Liver (tissue), 9 donors: ENCODE results near the gene TACC3. TPM values are rescaled to one million over a fixed set of nuclear protein-coding genes. Genes with fewer than 3 reads are reported as not detected.

Source experiments
- DNase-seq: peaks from one replicate; pipeline ENCODE4 v3.0.0-alpha.2; 2017; ENCODE audit warnings: low spot score
- H3K27ac ChIP-seq, 2 donors: one replicate each; pipeline ENCODE4 v1.7.0; 2013; ENCODE audit warnings: inconsistent platforms in 2 of 2, low read length in 2 of 2, control low read depth in 1 of 2, low read depth in 1 of 2, mild to moderate bottlenecking in 1 of 2
- H3K27me3 ChIP-seq, 4 donors: one replicate each; pipeline versions ENCODE4 v1.6.1 to v1.7.0; 2013; ENCODE audit warnings: low read length in 3 of 4, inconsistent platforms in 1 of 4, mild to moderate bottlenecking in 1 of 4, moderate library complexity in 1 of 4; ENCODE audit not compliant: control insufficient read depth in 4 of 4, insufficient read depth in 4 of 4
- H3K36me3 ChIP-seq, 4 donors: one replicate each; pipeline versions ENCODE4 v1.6.1 to v1.7.0; 2013; ENCODE audit warnings: low read length in 3 of 4, mild to moderate bottlenecking in 3 of 4, low read depth in 1 of 4, moderate library complexity in 1 of 4; ENCODE audit not compliant: control insufficient read depth in 4 of 4, insufficient read depth in 3 of 4
- H3K4me1 ChIP-seq, 4 donors: one replicate each; pipeline versions ENCODE4 v1.6.1 to v1.7.0; 2013; ENCODE audit warnings: low read length in 3 of 4, mild to moderate bottlenecking in 3 of 4, moderate library complexity in 1 of 4; ENCODE audit not compliant: control insufficient read depth in 4 of 4, insufficient read depth in 4 of 4
- H3K4me3 ChIP-seq, 3 donors: one replicate each; pipeline versions ENCODE4 v1.6.1 to v1.7.0; 2013; ENCODE audit warnings: low read length in 3 of 3, control low read depth in 1 of 3, low read depth in 1 of 3, mild to moderate bottlenecking in 1 of 3
- H3K9ac ChIP-seq, 2 donors: one replicate each; pipeline ENCODE4 v1.7.0; 2013; ENCODE audit warnings: low read length in 2 of 2, mild to moderate bottlenecking in 2 of 2, moderate library complexity in 2 of 2, control low read depth in 1 of 2, low read depth in 1 of 2
- H3K9me3 ChIP-seq, 4 donors: one replicate each; pipeline versions ENCODE4 v1.6.1 to v1.7.0; 2013; ENCODE audit warnings: low read length in 3 of 4; ENCODE audit not compliant: control insufficient read depth in 4 of 4
- EGR1 ChIP-seq, 2 donors: IDR thresholded peaks; 2 replicates each; pipeline ENCODE4 v1.6.1; 2016 to 2018; ENCODE audit warnings: antibody characterized with exemption in 2 of 2, low read depth in 2 of 2
- FOXA1 ChIP-seq: IDR thresholded peaks from 2 replicates; pipeline ENCODE4 v1.6.1; 2016; ENCODE audit warnings: antibody characterized with exemption
- FOXA2 ChIP-seq: IDR thresholded peaks from 2 replicates; pipeline ENCODE4 v1.6.1; 2016; ENCODE audit warnings: antibody characterized with exemption
- GABPA ChIP-seq, 2 donors: IDR thresholded peaks in 1 of 2; conservative IDR thresholded peaks in 1 of 2; 2 replicates each; pipeline ENCODE4 v1.6.1; 2016; ENCODE audit warnings: antibody characterized with exemption in 2 of 2, mild to moderate bottlenecking in 1 of 2, moderate library complexity in 1 of 2
- HNF4A ChIP-seq, 2 donors: conservative IDR thresholded peaks; 2 replicates each; pipeline ENCODE4 v1.6.1; 2016; ENCODE audit warnings: antibody characterized with exemption in 2 of 2, mild to moderate bottlenecking in 2 of 2
- RAD21 ChIP-seq, 2 donors: IDR thresholded peaks; 2 replicates each; pipeline ENCODE4 v1.6.1; 2016; ENCODE audit warnings: antibody characterized with exemption in 2 of 2, mild to moderate bottlenecking in 2 of 2
- RXRA ChIP-seq, 2 donors: IDR thresholded peaks; 2 replicates each; pipeline ENCODE4 v1.6.1; 2017 to 2018; ENCODE audit warnings: antibody characterized with exemption in 2 of 2, mild to moderate bottlenecking in 1 of 2
- SP1 ChIP-seq: IDR thresholded peaks from 2 replicates; pipeline ENCODE4 v1.6.1; 2018; ENCODE audit warnings: antibody characterized with exemption, mild to moderate bottlenecking
- TAF1 ChIP-seq: conservative IDR thresholded peaks from 2 replicates; pipeline ENCODE4 v1.6.1; 2016; ENCODE audit warnings: antibody characterized with exemption, mild to moderate bottlenecking
- YY1 ChIP-seq: IDR thresholded peaks from 2 replicates; pipeline ENCODE4 v1.6.1; 2016; ENCODE audit warnings: antibody characterized with exemption, mild to moderate bottlenecking
- WGBS: extraction: QIAGEN DNeasy Blood & Tissue Kit; methylation state at CpG from one replicate; pipeline ENCODE4 v1.1.7; 2013; 5-methylcytosine and 5-hydroxymethylcytosine counted together
- polyA plus RNA-seq, 2 donors: library from polyadenylated mRNA; stranded (reverse) in 1 of 2; unstranded in 1 of 2; fragments of 200-250 nt in 1 of 2; fragments of >200 nt in 1 of 2; fragmentation: Nextera tagmentation in 1 of 2; extraction: Ambion mirVana in 1 of 2; gene quantifications; one replicate each; pipeline versions ENCODE4 v1.2.1 to v1.2.3, GENCODE V29; 2013 to 2015
- total RNA-seq, 2 donors: library from RNA; depleted of rRNA; stranded (reverse); fragments of >200 nt; gene quantifications; one replicate each; pipeline ENCODE4 v1.2.3, GENCODE V29; 2014
- TF ChIP-seq, protein P1 (sequence below): IDR thresholded peaks from 2 replicates; pipeline ENCODE4 v1.6.1; 2016; ENCODE audit warnings: antibody characterized with exemption
- TF ChIP-seq, protein P2 (sequence below): IDR thresholded peaks from 2 replicates; pipeline ENCODE4 v1.6.1; 2016; ENCODE audit warnings: antibody characterized with exemption
- TF ChIP-seq, protein P3 (sequence below): IDR thresholded peaks from 2 replicates; pipeline ENCODE4 v1.6.1; 2016; ENCODE audit warnings: antibody characterized with exemption, mild to moderate bottlenecking
- TF ChIP-seq, protein P4 (sequence below): IDR thresholded peaks from 2 replicates; pipeline ENCODE4 v1.6.1; 2016; ENCODE audit warnings: antibody characterized with exemption
- TF ChIP-seq, protein P5 (sequence below): fragments of 150-350 bp; IDR thresholded peaks from 2 replicates; pipeline ENCODE4 v1.5.1; 2017; ENCODE audit warnings: improper control_type of control experiment, low read depth, low read length; ENCODE audit not compliant: missing input control
- donor health status: healthy.
- donor health status: healthy.
- donor health status: healthy.
- donor health status: healthy.
- donor health status: healthy.

Gene TACC3
- total and polyA plus RNA-seq, 4 donors: 1.4 to 38.9 (median 5.5) TPM

DNA sequence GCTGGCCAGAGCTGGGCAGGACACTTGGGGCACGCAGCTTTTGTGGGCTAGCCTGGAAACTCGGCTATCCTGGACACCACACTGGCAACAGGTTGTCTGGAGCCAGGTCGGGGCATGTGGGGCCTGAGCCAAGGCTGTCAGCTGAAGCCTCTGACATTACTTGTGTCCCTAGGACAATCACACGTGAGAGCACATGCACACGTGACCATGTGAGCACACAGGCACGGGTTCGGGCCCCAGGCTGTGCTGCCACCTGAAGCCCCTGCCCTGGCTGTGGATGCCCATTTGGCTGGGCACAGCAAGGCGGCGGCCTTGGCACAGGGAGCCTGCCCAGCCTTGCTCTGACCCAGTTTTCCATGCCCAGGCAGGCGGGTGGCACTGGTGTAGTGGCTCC lies 63.1 kb downstream of the TACC3 start:
- TF ChIP-seq RAD21 (IDR thresholded peaks at IDR 0.05) (no peak), HNF4A (conservative IDR thresholded peaks at IDR 0.05) (no peak), SP1 (no peak), EGR1 (IDR thresholded peaks at IDR 0.05; ENCODE audit: low read depth in 2 of 2) (no peak), FOXA2 (no peak), RXRA (IDR thresholded peaks at IDR 0.05) (no peak), YY1 (no peak), GABPA (IDR thresholded peaks at IDR 0.05 in 1 of 2, conservative IDR thresholded peaks at IDR 0.05 in 1 of 2) (no peak), TAF1 (no peak), FOXA1 (no peak)
- TF ChIP-seq, protein P1, sequence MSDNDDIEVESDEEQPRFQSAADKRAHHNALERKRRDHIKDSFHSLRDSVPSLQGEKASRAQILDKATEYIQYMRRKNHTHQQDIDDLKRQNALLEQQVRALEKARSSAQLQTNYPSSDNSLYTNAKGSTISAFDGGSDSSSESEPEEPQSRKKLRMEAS: no peak
- TF ChIP-seq, protein P2, sequence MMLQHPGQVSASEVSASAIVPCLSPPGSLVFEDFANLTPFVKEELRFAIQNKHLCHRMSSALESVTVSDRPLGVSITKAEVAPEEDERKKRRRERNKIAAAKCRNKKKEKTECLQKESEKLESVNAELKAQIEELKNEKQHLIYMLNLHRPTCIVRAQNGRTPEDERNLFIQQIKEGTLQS: no peak
- TF ChIP-seq, protein P3, sequence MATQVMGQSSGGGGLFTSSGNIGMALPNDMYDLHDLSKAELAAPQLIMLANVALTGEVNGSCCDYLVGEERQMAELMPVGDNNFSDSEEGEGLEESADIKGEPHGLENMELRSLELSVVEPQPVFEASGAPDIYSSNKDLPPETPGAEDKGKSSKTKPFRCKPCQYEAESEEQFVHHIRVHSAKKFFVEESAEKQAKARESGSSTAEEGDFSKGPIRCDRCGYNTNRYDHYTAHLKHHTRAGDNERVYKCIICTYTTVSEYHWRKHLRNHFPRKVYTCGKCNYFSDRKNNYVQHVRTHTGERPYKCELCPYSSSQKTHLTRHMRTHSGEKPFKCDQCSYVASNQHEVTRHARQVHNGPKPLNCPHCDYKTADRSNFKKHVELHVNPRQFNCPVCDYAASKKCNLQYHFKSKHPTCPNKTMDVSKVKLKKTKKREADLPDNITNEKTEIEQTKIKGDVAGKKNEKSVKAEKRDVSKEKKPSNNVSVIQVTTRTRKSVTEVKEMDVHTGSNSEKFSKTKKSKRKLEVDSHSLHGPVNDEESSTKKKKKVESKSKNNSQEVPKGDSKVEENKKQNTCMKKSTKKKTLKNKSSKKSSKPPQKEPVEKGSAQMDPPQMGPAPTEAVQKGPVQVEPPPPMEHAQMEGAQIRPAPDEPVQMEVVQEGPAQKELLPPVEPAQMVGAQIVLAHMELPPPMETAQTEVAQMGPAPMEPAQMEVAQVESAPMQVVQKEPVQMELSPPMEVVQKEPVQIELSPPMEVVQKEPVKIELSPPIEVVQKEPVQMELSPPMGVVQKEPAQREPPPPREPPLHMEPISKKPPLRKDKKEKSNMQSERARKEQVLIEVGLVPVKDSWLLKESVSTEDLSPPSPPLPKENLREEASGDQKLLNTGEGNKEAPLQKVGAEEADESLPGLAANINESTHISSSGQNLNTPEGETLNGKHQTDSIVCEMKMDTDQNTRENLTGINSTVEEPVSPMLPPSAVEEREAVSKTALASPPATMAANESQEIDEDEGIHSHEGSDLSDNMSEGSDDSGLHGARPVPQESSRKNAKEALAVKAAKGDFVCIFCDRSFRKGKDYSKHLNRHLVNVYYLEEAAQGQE: no peak
- TF ChIP-seq, protein P4, sequence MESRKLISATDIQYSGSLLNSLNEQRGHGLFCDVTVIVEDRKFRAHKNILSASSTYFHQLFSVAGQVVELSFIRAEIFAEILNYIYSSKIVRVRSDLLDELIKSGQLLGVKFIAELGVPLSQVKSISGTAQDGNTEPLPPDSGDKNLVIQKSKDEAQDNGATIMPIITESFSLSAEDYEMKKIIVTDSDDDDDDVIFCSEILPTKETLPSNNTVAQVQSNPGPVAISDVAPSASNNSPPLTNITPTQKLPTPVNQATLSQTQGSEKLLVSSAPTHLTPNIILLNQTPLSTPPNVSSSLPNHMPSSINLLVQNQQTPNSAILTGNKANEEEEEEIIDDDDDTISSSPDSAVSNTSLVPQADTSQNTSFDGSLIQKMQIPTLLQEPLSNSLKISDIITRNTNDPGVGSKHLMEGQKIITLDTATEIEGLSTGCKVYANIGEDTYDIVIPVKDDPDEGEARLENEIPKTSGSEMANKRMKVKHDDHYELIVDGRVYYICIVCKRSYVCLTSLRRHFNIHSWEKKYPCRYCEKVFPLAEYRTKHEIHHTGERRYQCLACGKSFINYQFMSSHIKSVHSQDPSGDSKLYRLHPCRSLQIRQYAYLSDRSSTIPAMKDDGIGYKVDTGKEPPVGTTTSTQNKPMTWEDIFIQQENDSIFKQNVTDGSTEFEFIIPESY: no peak
- TF ChIP-seq, protein P5, sequence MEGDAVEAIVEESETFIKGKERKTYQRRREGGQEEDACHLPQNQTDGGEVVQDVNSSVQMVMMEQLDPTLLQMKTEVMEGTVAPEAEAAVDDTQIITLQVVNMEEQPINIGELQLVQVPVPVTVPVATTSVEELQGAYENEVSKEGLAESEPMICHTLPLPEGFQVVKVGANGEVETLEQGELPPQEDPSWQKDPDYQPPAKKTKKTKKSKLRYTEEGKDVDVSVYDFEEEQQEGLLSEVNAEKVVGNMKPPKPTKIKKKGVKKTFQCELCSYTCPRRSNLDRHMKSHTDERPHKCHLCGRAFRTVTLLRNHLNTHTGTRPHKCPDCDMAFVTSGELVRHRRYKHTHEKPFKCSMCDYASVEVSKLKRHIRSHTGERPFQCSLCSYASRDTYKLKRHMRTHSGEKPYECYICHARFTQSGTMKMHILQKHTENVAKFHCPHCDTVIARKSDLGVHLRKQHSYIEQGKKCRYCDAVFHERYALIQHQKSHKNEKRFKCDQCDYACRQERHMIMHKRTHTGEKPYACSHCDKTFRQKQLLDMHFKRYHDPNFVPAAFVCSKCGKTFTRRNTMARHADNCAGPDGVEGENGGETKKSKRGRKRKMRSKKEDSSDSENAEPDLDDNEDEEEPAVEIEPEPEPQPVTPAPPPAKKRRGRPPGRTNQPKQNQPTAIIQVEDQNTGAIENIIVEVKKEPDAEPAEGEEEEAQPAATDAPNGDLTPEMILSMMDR: no peak
- Histone ChIP-seq H3K9me3 (no peaks in the 10 kb centered on the region), H3K4me1 (peaks cover 3 to 18% (median 10%) of the 10 kb centered on the region in 4 donors), H3K27me3 (no peaks in the 10 kb centered on the region), H3K4me3 (no peak overlapping the region), H3K9ac (no peak overlapping the region), H3K36me3 (no peaks in the 10 kb centered on the region), H3K27ac (no peak overlapping the region)
- no peak for DNase-seq
- 57% methylated on average over 10 of the region's 10 CpGs for WGBS
